Measurements from ENCODE around the gene AFAP1.

Gene AFAP1

DNA sequence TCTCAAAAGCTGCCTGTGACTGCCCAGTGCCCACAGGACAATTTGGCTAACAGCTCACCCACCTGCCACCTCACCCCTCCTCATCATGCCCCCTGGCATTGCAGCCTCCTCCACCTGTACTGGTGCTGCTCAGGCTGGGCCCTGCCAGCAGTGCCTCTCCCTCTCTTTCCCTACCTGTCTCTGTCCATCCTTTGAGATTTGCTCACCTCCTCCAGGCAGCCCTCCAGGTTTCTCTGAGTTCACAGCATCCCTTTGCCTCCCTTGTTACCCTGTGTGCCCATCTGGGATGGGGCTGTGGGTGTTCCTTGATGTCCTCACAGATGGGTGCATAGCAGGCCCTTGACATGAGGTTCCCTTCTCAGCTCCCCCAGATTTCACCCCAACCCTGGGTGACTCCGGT lies 224.9 kb downstream of the AFAP1 start:
- DNase-seq (ENCODE audit: low spot score) = no peak

- DNase-seq (ENCODE audit: low spot score) = no peak
Measured at GRCh38 chr4:7714176-7714575, 225.5 kb downstream of the AFAP1 start.

- DNase-seq (ENCODE audit: low spot score) = no peak
Measured at GRCh38 chr4:7713757-7714156, 225.9 kb downstream of the AFAP1 start.

GRCh38 chr4:7712021-7712671 lies 227.5 kb downstream of the AFAP1 start:
- no peak for DNase-seq (ENCODE audit: low spot score)

DNA sequence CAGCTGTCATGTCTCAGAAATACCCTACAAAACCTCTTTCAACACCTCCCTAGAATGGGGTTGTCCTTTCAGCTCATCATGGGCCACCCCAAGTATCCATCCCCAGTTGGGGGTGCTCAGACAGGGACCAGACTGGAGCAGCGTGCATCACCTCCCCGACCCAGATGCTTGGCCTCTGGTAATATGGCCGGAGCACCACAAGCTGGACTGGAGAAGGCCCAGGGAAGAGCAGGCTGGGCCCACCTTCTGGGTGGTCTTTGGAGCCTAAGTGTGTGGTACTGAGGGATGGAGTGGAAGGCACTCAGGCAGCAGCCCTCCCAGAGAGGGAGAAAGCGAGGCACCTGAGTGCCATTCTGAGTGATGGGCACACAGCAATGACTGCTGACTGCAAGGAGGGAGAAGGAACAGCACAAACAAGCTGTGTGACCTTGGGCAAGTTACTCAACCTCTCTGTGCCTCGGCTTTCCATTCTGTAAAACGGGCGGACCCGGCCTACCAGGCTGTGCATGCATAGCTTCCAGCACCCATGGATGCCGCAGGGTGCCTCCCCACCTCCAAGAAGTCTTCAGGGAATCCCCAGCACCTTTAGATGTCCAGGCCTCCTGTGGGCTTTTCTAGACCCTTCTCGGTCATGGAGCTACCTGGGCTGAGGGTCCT lies 228.2 kb downstream of the AFAP1 start:
- DNase-seq (ENCODE audit: low spot score) = no peak

DNA sequence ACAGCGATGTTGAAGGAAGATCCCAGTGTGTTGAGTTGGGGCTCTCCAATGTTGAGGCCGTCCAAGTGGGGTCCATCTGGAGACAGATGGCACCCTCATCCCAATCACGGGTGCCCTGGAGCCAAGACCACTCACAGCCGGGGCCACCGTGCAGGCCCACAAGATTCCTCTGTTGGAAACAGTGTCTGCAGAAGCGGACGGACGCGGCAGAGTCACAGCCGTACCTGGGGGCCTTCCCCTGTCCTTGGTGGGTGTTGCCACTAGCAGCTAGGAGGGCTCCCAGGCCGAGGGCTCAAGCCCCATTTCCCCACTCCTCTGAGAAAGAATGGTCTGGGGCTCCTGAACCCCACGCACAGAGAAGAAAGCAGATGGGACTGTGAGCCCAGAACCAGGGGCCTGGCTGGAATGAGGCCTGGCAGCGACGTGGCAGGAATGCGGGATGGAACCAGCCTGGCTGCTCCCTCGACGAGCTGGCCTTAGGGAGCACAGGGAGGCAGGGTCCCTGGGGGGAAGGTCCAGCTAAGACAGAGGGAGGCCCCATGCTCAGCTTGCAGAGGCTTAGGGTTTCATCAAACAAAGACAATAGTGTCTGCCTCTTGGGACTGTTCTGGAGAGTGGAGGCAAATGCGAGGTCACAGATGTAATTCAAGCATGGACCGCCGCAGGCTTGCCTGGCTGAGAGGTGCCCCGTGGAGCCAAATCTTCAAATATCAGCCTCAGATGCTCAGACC lies 228.9 kb downstream of the AFAP1 start:
- no peak for DNase-seq (ENCODE audit: low spot score)

- no peak for DNase-seq (ENCODE audit: low spot score)
Measured at GRCh38 chr4:7710126-7710525, 229.5 kb downstream of the AFAP1 start.

DNA sequence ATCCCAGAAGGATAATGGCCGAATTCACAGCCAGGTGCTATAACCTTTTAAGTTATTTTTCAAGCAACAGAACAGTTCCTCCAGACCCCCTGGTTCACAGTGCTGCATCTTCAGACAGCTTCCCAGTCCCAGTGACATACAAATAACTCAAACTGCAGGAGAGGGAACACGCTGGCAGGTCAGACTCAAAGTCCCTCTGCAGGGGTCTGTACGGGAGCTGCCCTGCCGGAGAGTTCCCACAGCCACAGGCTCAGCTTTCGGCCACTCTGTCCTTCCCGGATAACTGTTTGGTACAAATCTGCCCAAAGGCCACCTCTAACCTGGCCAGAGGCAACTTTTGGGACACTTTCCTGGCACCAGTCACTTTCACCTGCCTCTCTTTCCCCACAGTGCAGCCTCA lies 230.2 kb downstream of the AFAP1 start:
- no peak for DNase-seq (ENCODE audit: low spot score)

GRCh38 chr4:7708981-7709380 lies 230.7 kb downstream of the AFAP1 start:
- DNase-seq (ENCODE audit: low spot score) = no peak

All from germinal center (tissue), 1 donor.